Fibroblast of pulmonary artery (primary cell): ENCODE results near the gene PIGQ.

ENCODE experiments used
- DNase-seq: peaks from one replicate; pipeline ENCODE4 v3.0.0-alpha.2; 2010; ENCODE audit warnings: low read depth
- H3K4me3 ChIP-seq: replicated peaks from 2 replicates; pipeline ENCODE4 v1.5.1; 2011; ENCODE audit warnings: low read depth, mild to moderate bottlenecking, control low read depth, low read length, moderate library complexity
- CTCF ChIP-seq: IDR thresholded peaks from 2 replicates; pipeline ENCODE4 v1.5.1; 2011; ENCODE audit warnings: mild to moderate bottlenecking, control low read depth, low read length, inconsistent platforms; ENCODE audit errors: missing control alignments

The PIGQ gene

DNA sequence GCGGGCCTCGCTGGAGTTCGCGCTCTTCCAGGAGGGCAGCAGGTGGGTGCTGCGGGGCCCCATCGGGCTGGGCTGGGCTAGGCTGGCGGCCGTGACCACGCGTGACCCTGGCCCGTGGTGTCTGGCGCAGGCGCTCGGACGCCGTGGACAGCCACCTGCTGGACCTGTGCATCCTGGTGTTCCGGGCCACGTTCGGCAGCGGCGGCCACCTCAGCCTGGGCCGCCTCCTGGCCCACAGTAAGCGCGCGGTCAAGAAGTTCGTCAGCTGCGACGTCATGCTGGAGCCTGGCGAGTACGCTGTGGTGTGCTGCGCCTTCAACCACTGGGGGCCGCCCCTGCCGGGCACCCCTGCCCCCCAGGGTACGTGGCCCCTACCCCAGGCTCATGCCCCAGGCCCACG is 17.6 kb upstream of the PIGQ start:
- DNase-seq = no peak
- no peak for TF ChIP-seq CTCF
- no peak overlapping the region for H3K4me3 ChIP-seq

DNA sequence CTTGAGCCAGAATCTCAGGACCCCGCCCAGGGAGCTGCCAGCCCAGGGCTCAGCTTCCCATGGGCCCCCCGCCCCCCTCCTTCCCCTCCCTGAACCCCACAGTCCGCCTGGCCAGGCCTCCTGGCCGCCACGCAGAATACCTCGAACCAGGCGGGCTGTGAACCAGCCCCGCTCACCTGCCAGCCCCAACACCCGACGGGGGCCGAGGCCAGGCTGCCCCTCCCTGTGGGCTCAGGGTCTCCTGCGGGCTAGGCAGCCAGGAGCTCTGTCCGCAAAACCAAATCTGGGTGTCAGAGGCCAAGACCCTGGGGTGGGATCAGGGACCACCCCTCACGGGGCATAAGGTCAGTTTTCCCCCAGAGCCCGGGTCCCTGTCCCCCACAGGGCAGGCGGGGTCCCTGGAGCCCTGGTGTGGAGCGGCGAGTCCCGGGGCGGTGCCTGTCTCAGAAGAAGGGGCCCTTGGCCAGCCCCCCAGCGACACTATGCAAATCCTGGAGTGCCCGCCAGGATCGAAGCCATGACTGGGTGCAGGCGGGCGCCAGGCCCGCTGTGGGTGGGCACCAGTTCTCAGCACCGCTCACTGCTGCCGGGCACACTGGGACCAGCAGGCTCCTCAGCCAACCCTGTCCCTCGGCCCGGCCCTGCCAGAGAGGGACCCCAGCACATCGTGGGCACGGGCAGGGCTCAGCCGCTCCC is 16.0 kb upstream of the PIGQ start:
- DNase-seq = no peak
- H3K4me3 ChIP-seq = no peak overlapping the region
- TF ChIP-seq CTCF = no peak

- no peak for DNase-seq
- no peak for TF ChIP-seq CTCF
- no peak overlapping the region for H3K4me3 ChIP-seq
Observed at GRCh38 chr16:554297-554621, 15.5 kb upstream of the PIGQ start.

DNA sequence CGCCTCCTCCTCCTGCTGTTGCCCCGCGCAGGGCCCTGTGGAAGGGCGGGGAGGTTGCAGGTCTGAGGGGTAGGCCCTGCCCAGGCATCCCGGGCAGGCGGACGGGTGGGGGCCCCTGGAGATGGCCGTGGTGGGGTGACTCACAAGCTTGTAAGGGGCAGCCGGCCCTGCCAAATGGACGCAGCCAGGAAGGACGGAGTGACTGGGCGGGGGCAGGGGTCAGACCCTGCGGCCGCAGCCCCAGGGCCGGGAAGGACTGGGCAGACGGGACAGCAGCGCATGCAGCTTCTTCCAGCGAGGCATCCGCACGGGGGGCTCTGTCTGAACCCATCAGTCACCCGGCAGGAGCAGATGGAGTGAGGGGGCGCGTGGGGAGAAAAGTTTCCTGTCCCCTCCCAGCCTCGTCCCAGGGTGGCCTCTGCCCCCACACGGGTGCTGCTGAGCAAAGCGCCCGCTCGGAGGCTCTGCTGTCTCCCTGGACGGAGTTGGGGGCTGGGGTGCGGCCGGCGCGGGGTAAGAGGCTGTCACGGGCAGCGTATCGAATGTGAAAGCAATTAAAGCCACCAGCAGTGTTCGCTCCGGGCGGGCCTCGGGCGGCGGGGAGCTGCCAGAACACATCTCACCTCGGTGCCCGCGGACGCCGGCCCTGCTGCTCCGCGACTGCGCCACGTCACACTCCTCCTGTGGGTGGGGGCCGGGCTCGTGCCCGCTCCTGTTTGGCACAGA is 15.0 kb upstream of the PIGQ start:
- H3K4me3 ChIP-seq = no peak overlapping the region
- no peak for DNase-seq
- no peak for TF ChIP-seq CTCF

DNA sequence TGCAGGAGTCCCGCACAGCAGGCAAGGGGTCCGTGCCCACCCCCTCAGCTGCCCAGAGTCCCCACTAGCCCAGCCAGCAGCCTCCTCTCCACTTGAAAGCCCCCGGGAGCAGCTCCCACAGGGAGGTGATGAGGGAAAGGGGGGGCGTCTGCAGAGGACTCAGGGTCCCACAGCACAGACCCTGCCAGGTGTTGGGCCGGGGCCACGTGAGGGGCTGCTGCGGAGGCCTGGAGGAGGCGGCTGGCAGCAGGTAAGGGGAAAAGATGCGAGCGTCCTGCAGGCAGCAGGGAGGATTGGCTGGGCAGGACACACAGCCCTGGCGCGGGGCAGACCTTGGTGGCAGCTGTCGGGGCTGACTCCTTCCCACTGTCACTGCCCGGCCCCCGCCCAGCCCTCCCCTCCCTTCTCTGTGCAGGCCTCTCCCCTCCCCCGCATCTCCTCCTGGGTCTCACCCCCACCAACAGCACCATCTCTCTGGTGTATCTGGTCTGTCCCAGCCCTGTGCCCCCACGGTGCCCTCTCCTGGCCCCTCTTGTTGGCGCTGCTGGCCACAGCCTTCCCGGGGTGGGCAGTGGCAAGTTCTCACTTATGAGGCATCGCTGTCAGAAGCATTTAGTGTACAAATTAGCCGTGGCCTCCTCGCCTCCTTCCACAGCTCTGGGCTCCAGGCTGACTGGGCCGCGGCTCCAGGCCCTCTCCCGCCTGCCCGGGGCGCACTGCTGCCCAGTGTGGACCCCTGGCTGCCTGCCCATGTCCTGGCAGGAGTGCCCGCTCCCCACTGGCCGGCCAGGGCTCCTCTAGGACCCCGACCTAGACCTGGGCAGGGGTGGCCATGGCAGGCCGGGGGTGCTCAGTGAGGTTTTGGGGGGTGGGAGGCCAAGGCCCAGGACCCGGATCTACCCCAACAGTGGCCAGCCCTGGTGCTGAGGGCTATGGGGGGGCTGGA is 14.0 kb upstream of the PIGQ start:
- no peak overlapping the region for H3K4me3 ChIP-seq
- no peak for DNase-seq
- TF ChIP-seq CTCF = no peak

DNA sequence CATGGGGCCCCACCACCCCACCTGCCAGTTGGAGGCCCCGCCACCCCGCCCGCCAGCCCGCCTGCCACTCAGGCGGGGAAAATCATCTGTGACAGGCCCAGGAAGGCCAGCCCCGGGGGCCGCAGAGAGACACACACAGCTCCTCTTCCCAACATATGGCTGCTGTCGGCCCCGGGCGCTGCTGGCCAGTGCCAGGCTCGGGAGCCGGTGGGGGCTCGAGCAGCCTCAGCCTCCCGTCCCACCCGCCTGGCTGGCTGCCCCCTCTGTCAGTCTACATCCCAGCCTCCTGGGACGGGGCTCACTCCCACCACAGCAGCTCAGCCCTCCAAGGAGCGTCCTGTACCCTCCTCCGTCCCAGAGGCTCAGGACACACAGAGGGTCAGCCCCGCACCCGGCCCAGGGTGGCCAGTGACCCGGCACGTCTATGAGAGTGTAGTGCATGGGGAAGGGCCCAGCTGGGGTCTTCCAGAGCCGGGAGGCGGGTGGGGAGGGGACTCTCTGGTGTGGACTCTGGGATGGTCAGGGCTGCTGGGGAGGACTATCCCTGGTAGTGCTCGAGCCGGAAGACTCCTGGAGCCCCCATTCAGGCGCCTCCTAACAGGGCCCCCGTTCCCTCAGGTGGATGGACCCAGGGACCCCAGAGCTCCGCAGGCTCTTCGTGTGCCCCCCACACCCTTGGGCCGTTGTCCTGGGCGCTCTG is 13.1 kb upstream of the PIGQ start:
- DNase-seq = no peak
- TF ChIP-seq CTCF = no peak
- no peak overlapping the region for H3K4me3 ChIP-seq
